SIG-M5 treated with dmso at 0.1 percent for 504 hours (cell line): ENCODE measurements around the gene NEU4.
"Not testable (repeated sequence)": the region's sequence is repeated elsewhere in the genome, so short reads cannot be mapped to it uniquely, and the experiment has no call there.

ENCODE experiments used
- DNase-seq: peaks from one replicate; lab custom pipeline; 2025; ENCODE audit not compliant: unreplicated experiment; lab: John Stamatoyannopoulos, UW

Gene NEU4

DNA sequence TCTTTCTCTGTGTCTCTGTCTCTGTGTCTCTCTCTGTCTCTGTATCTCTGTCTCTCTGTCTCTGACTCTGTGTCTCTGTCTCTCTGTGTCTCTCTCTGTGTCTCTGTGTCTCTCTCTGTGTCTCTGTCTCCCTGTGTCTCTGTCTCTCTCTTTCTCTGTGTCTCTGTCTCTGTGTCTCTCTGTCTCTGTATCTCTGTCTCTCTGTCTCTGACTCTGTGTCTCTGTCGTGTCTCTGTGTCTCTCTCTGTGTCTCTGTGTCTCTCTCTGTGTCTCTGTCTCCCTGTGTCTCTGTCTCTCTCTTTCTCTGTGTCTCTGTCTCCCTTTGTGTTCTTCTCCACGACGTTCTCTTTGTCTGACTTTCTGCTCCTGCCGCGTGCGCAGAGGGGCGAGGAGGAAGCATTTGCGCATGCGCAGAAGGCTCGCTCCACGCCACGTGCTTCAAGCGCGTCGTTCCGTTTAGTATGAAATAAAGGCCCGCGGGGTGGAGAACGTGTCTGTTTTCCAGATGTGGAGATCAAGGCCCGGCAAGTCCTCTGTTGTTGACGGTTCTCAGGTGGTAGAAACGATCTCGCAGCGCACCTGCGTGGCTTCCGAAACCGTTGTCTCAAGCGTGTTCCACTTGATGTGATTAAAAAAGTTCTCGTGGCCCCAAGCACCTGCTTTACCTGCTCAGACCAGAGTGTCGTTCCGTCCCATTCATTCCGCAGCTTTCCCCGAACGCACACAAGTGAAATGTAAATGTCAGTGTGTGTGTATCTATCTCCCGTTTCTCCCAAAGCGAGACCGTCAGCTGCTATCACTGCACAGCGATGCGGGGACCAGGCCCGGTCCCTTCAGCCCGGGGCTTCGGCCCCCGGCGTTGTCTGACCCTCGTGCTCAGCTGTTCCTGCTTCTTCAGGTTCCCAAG is 14.8 kb downstream of the NEU4 start:
- DNase-seq = not testable (repeated sequence)

DNA sequence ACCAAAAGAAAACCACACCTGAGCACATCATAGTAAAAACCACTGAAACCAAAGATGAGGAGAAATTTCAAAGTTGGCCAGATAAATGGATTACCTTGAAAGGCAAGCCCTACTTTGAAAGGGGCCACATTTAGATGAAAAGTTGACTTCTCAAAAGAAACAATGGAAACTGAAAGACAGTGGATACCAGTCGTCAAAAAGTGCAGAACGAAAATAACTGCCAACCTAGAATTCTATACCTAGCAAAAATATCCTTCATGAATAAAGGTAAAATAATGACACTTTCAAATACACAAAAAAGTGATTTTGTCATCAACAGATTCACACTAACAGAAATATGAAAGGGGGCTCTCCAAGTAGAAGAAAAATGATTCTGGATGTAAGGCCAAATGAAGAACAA is 18.4 kb downstream of the NEU4 start:
- DNase-seq = no peak

DNA sequence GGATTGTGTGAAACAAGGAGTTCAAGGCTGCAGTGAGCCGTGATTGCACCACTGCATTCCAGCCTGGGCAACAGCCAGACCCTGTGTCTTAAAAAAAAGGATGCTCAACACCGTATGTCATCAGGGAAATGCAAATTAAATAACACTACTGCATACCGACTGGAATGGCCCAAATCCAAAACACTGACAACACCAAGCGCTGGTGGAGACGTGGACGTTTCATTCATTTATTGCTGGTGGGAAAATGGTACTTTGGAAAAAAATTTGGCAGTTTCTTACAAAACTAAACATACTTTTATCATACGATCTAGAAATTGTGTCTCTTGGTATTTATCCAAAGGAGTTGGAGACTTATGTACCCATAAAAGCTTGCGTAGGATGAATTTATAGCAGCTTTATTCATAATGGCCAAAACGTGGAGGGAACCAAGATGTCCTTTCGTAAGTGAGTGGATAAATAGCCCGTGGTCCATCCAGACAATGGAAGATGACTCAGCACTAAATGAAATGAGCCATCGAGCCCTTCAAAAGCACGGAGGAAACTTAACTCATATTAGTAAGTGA is 24.2 kb downstream of the NEU4 start:
- DNase-seq = no peak

DNA sequence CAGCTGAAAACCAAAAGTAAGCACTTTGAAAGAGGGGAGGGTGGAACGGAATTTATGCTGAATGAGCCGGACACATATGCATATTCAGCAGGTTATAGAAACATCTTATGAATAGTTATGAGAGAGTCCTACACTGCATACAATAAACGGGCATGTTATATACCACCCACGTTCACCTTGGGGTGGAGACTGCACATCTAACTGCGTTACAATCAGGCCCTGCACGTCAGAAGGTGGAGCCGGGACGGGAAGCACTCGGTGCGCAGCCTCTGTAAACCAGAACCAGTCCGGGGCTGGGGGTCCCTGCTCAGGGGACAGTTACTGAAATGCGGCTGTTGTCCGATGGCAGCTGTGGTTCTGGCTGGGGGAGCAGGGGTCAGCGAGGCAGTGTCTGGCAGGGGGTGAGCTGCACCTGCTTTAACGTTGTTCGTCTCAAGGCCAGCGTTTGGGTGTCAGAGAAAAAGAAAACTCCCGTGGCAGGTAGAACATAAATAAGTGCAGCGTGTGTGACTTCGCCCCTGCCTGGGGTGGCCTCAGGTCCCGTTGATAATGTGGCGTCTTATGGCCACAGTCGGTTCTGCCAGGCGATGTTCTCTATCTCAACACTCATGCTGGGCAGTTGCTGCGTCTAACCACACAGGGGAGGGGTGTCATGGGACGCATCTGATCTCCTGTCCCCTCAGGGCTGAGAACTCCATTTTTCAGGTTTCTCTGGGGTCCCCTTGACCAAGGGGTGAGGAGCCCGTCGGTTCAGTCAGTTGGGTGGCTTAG is 24.9 kb downstream of the NEU4 start:
- DNase-seq = not testable (repeated sequence)

DNA sequence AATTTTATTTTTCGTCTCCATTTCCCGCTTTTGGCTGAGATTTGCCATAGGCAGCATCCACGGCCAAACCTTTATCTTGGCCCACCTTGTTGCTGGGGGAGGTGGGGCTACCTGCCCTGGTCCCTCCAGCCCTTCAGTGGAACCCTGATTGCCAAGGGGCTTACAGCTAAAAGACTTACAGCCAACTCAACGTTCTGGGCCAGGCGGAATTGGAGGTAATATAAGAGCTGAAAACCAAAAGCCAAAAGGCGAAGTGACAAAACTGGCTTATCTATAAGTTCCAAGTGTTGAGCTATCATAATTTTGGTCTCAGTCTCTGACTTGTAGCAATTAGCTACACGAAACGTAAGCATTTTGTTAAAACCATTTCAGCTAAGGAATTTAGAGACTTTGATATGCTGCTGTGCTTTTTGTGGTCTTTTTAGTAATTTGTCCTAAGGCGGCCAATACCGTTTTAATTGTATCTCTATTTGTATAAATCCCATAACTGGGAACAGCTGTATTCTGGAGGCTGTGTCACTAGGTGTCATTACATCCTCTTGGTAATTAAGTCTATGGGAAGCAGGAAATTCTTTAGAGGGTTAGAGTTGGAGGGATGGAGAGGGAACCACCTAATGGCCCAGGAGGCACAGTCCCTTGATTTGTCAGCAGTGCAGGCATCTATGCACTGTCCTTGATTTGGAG is 25.7 kb downstream of the NEU4 start:
- DNase-seq = no peak

DNA sequence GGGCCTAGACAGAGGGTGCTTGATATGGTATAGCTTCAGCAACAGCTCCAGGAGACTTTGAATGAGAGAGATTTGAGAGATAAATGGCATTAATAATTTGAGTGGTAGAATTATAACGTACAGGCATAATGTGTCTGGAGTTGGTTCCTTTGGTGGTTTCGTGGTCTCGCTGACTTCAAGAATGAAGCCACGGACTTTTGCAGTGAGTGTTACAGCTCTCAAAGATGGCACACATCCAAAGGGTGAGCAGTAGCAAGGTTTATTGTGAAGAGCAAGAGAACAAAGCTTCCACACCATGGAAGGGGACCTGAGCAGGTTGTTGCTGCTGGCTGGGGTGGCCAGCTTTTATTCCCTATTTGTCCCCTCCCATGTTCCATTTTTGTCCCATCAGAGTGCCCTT is 26.6 kb downstream of the NEU4 start:
- no peak for DNase-seq

DNA sequence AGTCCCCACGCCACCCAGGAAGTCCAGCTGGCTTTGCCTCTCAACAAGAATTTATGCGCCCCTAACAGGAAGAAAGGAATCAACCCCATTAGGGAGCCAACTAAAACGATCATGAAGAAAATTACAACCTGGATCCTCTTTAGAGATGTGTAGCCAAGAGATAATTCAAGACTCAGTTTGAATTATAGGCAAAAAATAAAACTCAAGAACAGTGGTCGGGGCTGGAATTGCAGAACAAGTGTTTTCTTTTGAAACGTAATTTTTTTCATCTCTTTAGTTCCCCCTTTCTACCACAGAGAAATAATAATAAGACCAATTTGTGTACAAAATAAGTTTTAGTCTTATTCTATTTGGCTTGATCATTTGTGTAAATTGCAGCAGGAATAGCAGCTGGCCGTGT is 27.3 kb downstream of the NEU4 start:
- DNase-seq = no peak

DNA sequence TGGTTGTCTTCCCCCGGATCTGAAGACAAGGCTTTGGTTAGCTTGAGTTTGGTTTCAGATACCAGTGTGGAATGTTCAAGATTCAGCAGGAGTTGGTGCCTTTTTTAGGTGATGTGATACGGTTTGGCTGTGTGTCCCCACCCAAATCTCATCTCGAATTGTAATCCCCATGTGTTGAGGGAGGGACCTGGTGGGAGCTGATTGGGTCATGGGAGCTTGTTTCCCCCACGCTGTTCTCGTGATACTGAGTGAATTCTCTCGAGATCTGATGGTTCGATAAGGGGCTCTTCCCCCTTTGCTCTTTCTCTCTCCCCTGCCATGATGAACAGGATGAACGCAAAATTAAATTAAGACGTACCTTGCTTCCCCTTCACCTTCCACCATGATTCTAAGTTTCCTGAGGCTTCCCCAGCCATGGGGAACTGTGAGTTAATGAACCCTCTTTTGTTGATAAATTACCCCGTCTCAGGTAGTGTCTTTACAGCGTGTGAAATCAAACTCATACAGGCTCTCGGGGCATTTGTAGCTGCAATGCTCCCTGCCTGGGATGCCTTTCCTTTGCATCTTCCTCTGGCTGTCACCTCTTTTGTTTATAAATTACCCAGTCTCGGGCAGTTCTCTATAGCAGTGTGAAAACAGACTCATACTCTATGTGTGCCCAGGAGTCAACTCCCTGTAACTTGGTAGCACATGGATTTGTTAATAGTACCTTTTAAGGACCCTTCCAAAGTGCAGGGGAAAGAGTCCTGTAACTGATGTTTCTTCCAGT is 28.4 kb downstream of the NEU4 start:
- no peak for DNase-seq

DNA sequence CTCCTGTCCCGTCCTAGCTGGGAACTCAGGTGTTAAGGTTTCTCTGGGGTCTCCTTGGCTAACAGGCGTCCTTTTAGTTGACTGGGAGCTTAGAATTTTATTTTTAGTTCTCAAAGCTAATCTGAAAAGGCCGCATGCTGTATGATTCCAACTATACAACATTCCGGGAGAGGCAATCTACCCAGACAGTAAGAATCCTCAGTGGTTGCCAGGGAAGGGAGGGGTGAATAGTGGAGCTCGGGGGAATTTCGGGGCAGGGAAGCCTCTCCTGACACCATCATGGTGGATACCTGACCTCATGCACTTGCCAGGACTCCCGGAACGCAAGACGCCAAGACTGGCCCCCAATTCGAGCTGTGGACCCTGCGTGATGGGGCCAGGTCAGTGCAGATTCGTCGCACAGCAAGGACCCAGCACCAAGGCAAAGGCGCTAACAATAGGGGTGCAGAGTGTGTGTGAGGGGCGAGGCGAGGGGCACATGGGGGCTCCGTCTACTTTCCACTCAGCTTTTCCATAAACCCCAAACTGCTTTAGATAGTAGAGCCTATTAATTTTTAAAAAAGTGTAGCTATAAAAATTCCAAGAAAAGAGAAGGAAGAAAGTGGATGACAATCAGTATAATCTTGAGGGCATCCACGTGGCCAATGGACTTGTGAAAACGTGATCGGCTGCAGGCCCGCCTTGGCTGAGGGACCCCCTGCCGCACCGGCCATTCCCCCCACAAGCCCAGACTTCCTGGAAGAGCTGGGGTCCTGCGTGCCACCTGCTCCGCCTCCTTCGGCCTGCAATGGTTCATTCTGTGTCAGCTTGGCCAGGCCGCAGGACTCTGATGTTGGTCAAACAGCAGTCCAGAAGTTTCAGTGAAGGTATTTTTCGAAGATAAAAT is 32.4 kb downstream of the NEU4 start:
- DNase-seq = no peak

DNA sequence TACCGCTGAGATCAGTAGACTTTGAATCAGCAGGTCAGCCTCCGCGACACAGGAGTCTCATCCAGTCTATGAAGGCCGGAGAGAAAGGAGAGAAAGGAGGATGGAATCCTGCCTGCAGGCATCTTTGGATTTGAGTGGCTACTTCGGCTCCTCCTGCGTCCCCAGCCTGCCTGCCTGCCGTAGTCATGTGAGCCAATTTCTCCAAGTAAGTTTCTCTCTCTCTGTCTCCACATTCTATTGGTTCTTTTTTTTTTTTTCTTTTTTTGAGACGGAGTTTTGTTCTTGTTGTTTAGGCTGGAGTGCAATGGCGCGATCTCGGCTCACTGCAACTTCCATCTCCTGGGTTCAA is 33.0 kb downstream of the NEU4 start:
- DNase-seq = no peak

DNA sequence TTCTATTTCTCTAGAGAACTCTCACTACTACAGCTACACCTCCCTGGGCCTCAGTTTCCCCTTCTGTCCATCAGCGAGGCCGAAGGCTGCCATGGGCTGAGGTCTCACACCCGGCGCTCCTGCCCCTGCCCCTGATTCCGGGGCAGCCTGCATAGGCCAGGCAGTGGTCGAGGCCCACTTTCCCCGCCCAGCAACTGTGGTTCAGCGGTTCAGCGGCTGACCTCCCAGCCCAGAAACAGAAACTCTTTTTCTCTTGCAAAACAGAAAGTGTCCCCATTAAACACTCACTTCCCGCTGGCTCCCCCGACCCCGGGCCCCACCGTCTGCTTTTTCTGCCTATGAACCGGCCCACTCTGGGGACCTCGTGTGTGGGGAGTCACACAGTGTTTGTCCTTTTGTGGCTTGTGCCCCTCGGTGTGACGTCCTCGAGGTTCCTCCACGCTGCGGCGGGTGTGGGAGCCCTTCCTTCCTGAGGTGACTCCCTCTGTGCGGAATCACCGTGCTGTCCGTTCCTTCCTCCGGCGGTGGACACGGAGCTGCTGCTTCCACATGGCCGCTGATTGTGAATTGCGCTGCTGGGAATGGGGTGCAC is 33.7 kb downstream of the NEU4 start:
- DNase-seq = peak; percentile 41

DNA sequence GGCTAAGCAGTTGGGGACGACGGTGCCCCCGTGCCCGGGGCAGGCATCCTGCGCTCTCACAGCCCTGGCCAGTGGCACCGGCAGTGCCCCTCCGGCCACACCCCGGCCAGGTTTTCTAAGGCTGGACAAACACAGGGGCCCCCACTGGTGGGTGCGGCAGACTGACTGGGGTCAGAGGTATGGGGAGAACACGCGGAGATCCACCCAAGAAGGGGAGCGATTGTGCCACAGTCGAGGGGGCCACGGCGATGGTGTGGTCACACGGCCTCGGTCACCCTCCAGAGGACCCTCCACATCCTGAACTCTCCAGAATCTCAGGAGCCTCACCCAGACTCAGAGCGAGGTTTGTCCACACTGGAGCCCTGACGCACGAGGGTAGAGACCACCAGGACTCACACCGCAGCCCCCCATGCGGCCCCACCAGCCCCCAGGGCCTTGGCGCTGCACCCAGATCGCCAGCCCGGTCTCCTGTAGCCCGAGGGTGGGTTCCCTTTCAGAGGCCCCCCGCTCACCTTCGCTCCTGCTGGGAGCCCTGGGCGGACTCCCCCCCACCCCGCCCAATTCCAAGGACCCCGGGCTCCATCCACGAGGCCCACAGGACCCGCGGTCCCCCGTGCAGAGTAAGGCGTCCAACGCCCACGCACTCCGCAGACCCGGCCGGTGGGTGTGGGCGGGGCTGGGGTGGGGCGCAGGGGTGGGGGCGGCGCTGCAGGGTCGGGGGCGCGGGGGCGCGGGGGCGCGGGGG is 34.5 kb downstream of the NEU4 start:
- no peak for DNase-seq

DNA sequence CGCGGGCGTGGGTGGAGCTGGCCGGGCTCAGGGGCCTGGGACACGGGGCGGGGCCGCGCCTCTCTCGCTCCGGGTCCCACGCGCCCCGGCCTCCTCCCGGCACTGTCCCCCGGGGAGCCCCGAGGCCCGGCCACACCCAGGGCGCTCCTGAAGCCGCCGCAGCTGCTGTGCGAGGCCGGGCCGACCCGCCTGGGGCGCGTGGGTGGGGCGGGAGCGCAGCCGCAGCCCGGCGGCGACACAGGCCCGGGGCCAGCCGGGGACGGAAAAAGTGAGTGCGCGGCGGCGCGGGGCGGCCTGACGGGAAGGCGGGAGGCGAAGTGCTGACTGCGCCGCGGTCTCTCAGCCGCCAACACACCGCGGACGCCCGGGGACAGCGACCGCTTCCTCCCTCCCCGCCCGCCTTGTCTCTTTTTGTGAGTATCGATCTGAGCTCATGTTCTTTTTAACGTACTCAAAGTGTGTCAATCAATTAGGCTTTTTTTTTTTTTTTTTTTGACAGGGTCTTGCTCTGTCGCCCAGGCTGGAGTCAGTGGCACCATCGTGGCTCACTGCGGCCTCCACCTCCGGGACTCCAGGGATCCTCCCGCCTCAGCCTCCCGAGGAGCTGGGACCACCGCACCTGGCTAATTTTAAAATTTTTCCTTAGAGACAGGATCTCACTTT is 35.2 kb downstream of the NEU4 start:
- peak; percentile 43 for DNase-seq

DNA sequence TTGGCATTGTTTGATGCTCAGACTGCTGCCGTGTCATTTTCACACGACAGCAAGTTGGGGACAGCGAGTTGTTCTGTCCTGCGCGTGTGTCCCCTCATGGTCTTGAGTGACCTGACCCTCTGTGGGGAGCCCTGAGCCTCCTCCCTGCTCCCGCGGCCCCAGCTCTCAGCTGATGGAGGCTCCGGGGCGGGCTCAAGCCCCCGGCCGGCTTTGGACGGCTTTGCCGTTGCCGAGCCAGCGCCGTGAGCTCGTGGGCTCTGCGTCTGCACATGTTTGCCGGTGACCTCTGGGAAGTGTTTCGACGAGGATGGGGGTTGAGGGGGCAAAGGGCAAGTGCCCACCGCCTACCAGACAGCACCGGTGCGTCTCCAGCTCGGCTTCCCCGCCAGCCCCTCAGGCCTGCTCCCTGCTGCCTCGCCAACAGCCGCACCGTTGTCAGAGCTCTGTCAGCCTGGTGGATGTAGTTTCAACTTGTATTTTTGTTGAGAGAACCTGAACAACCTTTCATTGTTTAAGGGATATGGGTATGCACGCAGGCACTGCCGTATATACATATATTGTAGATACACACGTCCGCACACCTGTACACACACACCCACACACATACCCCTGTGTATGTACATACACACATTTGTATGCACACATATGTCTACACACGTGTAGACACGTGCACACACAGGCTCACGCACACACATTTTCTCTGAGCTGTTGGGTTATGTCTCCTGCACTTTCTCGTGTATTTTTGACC is 36.0 kb downstream of the NEU4 start:
- no peak for DNase-seq

DNA sequence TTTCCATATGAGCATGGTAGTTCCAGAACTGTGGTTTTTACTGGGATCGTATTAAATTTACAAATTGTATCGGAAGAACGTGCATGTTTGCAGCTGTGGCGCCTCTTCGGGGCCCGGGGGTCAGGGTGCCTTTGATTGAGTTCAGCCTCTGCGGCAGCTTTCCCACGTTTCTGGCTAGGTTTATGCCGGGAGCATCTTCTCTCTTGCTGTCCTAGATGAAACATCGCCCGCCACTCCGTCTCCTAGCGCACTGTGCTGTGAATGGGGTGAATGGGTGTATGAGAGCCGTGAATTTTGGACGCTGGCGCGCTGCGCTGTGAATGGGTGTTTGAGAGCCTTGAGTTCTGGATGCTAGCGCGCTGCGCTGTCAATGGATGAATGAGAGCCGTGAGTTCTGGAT is 37.4 kb downstream of the NEU4 start:
- DNase-seq = no peak

DNA sequence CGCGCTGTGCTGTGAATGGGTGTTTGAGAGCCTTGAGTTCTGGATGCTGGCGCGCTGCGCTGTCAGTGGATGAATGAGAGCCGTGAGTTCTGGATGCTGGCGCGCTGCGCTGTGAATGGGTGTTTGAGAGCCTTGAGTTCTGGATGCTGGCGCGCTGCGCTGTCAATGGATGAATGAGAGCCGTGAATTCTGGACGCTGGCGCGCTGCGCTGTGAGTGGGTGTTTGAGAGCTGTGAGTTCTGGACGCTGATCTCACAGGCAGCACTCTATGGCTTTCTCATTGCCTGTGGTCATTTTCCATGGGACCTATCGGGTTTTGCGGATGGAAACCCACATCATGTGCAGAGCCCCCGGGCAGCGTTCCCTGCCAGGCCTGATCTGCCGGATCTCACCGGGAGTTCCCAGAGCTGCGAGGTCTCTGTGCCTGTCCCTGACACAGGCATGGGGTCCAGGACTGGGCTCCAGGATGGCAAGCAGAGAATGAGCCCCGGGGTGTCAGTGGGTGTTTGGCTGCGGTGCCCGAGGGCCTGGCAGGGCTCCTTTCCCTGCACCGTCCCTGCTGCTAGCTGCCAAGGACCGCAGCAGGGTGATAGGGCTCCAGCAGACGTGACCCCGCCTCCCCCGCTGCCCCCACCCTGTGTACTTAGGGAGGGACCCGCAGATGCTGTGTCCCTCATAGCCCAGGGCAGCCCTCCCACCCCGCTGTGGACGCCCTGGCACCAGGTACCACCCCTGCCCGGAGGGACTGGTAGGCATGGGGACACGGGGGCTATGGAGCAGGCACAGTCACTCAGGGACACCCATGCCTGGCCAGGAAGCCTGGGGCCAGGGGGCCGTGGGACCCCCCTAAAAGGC is 40.0 kb downstream of the NEU4 start:
- DNase-seq = no peak
